Suppressor macrophage treated with lipopolysaccharide for 1 hour (primary cell): ENCODE data around the gene ZNF576.
A peak's percentile ranks its signal among the peaks of the same experiment; 100 is the strongest.
"Not testable (repeated sequence)": the region's sequence is repeated elsewhere in the genome, so short reads cannot be mapped to it uniquely, and the experiment has no call there.

Experiments
- DNase-seq, 3 donors: peaks; one replicate each; pipeline ENCODE4 v3.0.0-alpha.2; 2020 to 2022

Gene ZNF576

GRCh38 chr19:43575156-43575950, 21.0 kb upstream of the ZNF576 start, which contains the start of the genes PINLYP and XRCC1:
PINLYP (plus strand) TSS chr19:43575801; CDS start chr19:43577192, 1,391 bp downstream.
XRCC1 (minus strand) TSS chr19:43575527; CDS start chr19:43575458, 69 bp downstream.
- peak; percentile 99 for DNase-seq

- no peak for DNase-seq
Measured at GRCh38 chr19:43575955-43576878, 20.2 kb upstream of the ZNF576 start.

GRCh38 chr19:43578787-43579186, 17.6 kb upstream of the ZNF576 start:
- no peak for DNase-seq

- no peak for DNase-seq
Measured at GRCh38 chr19:43581467-43581866, 14.9 kb upstream of the ZNF576 start.

- no peak for DNase-seq
Measured at GRCh38 chr19:43582495-43582894, 13.9 kb upstream of the ZNF576 start.

- DNase-seq = no peak
Measured at GRCh38 chr19:43584484-43584883, 11.9 kb upstream of the ZNF576 start.

GRCh38 chr19:43586346-43586745, 10.0 kb upstream of the ZNF576 start:
- DNase-seq = no peak

GRCh38 chr19:43587029-43587428, 9.4 kb upstream of the ZNF576 start:
- not testable (repeated sequence) for DNase-seq

- DNase-seq = no peak
Measured at GRCh38 chr19:43589277-43589676, 7.1 kb upstream of the ZNF576 start.

- no peak for DNase-seq
Measured at GRCh38 chr19:43589678-43590077, 6.7 kb upstream of the ZNF576 start.

GRCh38 chr19:43591904-43592772, 4.3 kb upstream of the ZNF576 start:
- no peak for DNase-seq

- no peak for DNase-seq
Measured at GRCh38 chr19:43592800-43593350, 3.5 kb upstream of the ZNF576 start.

GRCh38 chr19:43594081-43594697, 2.2 kb upstream of the ZNF576 start:
- DNase-seq = no peak

GRCh38 chr19:43594710-43595604, 1.4 kb upstream of the ZNF576 start:
- peak; percentile 88 to 92 (median 88) for DNase-seq

- DNase-seq = no peak
Measured at GRCh38 chr19:43595605-43595998, 793 bp upstream of the ZNF576 start.

GRCh38 chr19:43596842-43597461, 557 bp downstream of the ZNF576 start:
- DNase-seq = no peak

GRCh38 chr19:43597876-43598275, 1.5 kb downstream of the ZNF576 start:
- peak in 1 of 3 donors; percentile 21 for DNase-seq

GRCh38 chr19:43598445-43599240, 2.2 kb downstream of the ZNF576 start:
- DNase-seq = no peak

- no peak for DNase-seq
Measured at GRCh38 chr19:43599635-43600295, 3.4 kb downstream of the ZNF576 start.
